Ishikawa (cell line): ENCODE results near the gene RBM5.

ENCODE experiments used
- CEBPB ChIP-seq: IDR thresholded peaks from 2 replicates; pipeline ENCODE4 v1.6.1; 2012
- EP300 ChIP-seq: IDR thresholded peaks from 2 replicates; pipeline ENCODE4 v1.6.1; 2012; ENCODE audit warnings: borderline replicate concordance
- FOXM1 ChIP-seq: IDR thresholded peaks from 2 replicates; pipeline ENCODE4 v1.6.1; 2012; ENCODE audit warnings: low read depth, borderline replicate concordance
- NFIC ChIP-seq: IDR thresholded peaks from 2 replicates; pipeline ENCODE4 v1.6.1; 2012
- REST ChIP-seq: IDR thresholded peaks from 2 replicates; pipeline ENCODE4 v1.6.1; 2012; ENCODE audit warnings: low read depth, mild to moderate bottlenecking
- TAF1 ChIP-seq: IDR thresholded peaks from 2 replicates; pipeline ENCODE4 v1.6.1; 2012; ENCODE audit warnings: low read depth, mild to moderate bottlenecking
- TEAD4 ChIP-seq: IDR thresholded peaks from 2 replicates; pipeline ENCODE4 v1.6.1; 2012
- USF1 ChIP-seq: IDR thresholded peaks from 2 replicates; pipeline ENCODE4 v1.6.1; 2012
- YY1 ChIP-seq: IDR thresholded peaks from 2 replicates; pipeline ENCODE4 v1.6.1; 2012; ENCODE audit warnings: low read depth
- ZBTB7A ChIP-seq: IDR thresholded peaks from 2 replicates; pipeline ENCODE4 v1.6.1; 2012; ENCODE audit warnings: low read depth
- TF ChIP-seq, protein P1 (sequence below): IDR thresholded peaks from 2 replicates; pipeline ENCODE4 v1.6.1; 2012

DNA sequence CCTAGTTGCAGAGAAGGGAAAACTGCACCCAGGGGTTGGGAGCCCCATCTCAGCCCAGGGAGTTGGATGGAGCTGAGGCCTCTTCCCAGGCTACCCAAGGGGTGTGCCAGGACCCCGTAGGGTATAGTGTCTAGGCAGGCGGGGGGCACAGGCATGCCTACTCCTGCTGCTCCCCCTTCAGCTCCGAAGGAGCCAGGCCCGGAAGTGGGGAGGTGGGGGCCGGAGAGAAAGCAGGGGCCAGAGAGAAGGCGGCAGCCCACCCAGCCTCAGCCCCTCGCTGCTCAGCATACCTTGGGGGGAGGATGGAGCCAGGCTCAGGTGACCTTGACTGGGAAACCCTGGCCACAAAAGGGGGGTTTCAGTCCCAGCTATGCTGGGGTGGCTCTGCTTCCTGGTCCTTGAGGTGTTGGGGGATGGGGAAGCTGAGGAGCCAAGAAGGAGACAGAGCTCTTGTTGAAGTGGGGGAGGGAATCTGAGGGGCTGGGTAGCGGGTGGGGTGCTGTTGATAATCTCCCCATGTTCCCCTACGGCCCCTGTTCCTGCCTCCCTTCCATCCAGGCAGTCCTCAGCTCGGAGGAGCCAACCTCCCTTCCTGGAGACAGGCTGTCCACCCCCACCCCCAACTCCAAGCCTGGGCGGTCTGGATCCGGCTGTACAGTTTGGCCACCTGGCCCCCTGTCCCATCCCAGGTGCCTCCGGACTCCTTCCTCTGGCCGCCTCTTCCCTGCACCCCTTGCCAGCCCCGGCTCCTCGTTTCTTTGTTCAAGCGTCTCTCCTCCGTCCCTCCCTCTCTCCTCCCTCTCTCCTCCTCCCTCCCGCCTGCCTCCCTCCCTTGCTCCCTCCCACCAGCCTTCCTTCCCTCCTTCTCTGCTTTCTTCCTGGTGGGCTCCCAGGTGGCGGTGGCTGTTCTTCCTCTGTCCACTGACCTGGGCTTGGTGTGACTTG is 68.1 kb downstream of the RBM5 start:
- TF ChIP-seq REST (no peak), YY1 (no peak), TEAD4 (no peak), EP300 (no peak), ZBTB7A (no peak), TAF1 (no peak), NFIC (no peak), USF1 (no peak), CEBPB (no peak), FOXM1 (no peak)
- TF ChIP-seq, protein P1, sequence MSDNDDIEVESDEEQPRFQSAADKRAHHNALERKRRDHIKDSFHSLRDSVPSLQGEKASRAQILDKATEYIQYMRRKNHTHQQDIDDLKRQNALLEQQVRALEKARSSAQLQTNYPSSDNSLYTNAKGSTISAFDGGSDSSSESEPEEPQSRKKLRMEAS: no peak
